Stromal cell of bone marrow (primary cell): Measurements from ENCODE around the gene SPAG8.

Experiments used
- DNase-seq: peaks from one replicate; pipeline ENCODE4 v3.0.0-alpha.2; 2012; ENCODE audit warnings: low read depth

Gene SPAG8, protein sequence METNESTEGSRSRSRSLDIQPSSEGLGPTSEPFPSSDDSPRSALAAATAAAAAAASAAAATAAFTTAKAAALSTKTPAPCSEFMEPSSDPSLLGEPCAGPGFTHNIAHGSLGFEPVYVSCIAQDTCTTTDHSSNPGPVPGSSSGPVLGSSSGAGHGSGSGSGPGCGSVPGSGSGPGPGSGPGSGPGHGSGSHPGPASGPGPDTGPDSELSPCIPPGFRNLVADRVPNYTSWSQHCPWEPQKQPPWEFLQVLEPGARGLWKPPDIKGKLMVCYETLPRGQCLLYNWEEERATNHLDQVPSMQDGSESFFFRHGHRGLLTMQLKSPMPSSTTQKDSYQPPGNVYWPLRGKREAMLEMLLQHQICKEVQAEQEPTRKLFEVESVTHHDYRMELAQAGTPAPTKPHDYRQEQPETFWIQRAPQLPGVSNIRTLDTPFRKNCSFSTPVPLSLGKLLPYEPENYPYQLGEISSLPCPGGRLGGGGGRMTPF

DNA sequence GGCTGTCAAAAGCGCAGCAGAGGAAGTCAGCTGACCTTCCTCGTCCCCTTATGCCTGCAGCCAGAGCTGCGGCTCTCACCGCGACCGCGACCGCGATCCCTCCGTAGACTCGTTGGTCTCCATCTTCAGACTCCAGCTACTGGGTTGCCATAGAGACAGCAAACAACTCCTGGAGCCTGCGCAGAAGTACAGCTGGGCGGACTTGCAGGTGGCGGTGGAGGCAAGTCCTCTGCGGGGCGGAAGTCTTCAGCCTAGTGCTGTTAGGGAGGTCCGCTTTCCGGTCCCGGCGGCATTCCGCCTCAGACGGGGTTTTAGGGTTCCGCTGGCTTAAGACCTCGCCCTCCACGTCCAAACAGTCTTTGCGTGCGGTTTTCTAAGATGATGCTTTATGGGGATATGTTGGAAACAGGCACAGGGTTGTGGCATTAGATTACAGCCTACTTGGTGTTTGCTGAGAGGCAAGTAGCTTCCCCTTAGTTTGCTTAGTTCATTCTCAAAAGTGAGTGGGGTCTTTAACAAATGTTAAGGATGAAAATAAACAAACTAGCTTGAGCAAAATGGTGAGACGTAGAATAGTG is at the start of gene SPAG8:
SPAG8 (minus strand) TSS at position 238 of the 578 bp plus-strand sequence; CDS start at position 123, 115 bp downstream.
- DNase-seq, result peak; percentile 95

DNA sequence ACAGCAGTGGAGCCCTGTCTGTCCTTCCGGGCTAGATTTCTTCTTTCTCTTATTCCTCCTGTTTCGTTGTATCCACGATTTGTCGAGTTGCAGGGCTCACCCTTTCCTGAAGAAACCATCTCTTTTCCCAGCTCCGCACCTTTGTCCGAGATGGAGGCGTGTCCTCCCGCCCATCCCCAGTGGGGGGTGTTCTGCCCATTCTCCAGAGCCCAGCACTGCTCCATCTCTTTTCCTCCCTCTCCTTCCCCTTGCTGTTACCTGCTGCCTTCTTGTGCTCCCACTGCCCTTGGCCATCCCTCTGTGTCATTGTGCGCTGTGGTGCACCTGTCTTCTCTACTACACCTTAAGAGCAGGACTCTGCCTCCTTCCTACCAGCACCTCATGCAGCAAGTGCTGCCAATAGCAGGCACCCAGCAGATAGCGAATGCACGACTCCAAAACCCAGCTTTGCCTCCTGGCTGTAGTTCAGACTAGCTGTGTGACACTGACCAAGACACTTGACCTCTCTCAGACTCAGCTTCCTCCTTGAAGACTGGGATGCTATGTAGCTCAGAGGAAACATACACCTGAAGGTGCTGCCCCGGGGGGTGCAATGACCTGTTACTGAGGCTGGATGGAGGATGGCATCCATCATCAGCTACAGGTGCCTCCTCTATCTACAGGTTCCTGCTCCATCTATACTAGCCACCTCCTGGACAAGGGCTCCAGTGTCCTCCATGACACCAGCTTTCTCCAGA is 49.3 kb upstream of the SPAG8 start:
- DNase-seq, result no peak

DNA sequence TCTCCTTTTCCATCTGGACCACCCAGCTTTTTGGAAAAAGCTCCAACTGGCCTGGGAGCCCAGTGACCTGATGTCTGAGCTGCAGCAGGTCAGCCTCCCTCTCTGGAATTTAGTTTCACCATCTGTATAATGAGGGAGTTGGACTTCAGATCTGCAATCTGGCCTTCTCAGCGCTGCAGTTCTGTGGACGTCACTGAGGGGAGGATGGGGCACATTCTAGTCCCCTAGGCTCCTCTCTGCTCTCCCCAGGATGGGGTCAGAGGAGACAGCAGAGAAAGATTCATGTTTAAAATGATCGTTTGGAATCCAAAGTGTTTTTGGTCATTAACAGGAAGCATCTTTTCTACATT is 47.9 kb upstream of the SPAG8 start:
- no peak for DNase-seq

DNA sequence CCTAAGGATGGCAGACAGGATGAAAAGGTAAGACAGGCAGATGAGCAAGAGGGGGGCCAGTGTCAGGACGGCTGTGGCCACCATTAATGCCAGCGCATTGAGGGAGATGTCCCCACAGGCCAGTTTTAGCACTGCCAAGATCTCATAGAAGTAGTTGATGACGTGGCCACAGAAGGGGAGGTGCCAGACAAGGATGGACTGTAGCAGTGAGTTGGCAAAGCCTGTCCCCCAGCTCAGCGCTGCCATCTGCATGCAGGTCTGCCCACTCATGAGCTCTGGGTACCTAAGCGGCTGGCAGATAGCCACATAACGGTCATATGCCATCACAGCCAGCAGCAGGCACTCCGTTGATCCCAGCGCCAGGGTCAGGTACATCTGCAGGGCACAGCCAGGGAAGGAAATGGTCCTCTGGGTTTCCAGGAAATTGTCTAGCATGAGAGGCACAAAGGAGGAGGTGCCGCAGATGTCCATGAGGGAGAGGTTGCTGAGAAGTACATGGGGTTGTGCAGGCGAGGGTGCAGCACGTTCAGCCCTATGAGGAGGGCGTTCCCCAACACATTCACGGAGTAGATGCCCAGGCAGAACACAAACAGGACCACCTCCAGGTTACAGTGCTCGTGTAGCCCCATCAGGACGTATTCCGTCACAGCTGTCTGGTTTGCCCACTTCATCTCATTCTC is 47.4 kb upstream of the SPAG8 start:
- no peak for DNase-seq

GRCh38 chr9:35858458-35858857 is 46.4 kb upstream of the SPAG8 start:
- no peak for DNase-seq

DNA sequence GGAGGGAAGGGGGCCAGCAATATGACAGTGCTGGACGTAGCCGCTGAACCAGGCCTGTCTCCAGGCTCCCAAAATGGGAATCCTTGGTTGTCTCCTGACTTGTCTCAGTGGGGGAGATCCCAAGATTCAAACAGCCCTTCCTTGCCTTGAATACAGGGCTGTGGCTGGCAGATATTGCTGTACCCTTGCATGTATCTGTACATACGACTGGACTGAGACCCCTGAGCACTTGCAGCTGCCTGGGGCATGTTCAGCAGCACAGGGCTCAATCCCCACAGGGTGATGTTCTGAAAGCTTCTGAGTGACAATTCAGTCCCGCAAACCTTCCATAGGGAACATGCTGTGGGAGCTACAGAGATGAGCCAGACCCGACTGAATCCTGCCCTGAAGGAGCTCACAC is 44.8 kb upstream of the SPAG8 start:
- DNase-seq, result no peak

DNA sequence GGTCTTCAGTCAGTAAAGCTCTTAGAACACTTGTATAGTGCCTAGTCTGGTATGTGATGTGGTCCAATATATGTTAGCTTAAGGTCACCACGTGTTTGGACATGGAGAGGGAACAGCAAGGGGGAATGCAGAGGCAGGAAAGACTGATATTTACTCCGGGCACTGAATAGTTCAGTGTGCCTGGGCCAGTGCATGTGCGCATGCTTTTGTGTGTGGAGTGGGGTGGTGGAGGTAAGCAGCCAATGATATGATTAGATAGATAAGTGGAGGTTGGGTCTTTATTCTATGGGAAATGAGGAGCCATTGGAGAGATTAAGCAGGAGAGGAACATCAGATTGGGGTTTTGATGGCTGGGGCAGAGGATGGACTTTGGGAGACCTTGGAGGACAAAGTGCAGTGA is 44.1 kb upstream of the SPAG8 start:
- no peak for DNase-seq

GRCh38 chr9:35854091-35854762 is 42.2 kb upstream of the SPAG8 start:
- no peak for DNase-seq

DNA sequence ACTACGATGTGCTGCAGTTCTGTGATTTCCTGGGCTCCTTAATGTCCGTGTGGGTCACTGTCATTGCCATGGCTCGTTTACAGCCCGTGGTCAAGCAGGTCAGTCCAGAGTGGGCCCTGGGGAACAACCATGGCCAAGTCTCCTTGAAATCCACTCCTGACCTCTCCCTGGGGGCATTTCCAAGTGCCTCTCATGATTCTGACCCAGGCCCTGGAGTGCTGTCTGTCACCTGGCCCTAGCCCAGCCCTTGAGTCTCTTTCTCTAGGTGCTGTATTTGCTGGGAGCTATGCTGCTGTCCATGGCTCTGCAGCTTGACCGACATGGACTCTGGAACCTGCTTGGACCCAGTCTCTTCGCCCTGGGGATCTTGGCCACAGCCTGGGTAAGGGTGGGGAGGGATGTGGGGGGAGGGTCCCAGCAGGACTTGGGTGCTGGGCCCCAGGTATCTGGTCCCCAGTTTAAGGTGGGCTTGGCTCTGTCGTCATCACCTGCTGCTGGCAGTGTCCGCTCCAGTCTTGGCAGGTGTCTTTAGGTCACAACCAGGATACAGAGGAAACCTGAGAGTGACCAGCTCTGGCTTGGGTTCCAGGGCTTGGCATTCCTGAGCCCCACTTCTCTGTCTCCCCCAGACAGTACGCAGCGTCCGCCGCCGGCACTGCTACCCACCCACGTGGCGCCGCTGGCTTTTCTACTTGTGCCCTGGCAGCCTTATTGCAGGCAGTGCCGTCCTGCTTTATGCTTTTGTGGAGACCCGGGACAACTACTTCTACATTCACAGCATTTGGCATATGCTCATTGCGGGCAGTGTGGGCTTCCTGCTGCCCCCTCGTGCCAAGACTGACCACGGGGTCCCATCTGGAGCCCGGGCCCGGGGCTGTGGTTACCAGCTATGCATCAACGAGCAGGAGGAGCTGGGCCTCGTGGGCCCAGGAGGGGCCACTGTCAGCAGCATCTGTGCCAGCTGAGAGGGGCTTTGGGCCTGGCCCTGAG is 41.1 kb upstream of the SPAG8 start:
- DNase-seq, result no peak

- DNase-seq, result no peak
Observed at GRCh38 chr9:35852267-35852815, 40.3 kb upstream of the SPAG8 start.

DNA sequence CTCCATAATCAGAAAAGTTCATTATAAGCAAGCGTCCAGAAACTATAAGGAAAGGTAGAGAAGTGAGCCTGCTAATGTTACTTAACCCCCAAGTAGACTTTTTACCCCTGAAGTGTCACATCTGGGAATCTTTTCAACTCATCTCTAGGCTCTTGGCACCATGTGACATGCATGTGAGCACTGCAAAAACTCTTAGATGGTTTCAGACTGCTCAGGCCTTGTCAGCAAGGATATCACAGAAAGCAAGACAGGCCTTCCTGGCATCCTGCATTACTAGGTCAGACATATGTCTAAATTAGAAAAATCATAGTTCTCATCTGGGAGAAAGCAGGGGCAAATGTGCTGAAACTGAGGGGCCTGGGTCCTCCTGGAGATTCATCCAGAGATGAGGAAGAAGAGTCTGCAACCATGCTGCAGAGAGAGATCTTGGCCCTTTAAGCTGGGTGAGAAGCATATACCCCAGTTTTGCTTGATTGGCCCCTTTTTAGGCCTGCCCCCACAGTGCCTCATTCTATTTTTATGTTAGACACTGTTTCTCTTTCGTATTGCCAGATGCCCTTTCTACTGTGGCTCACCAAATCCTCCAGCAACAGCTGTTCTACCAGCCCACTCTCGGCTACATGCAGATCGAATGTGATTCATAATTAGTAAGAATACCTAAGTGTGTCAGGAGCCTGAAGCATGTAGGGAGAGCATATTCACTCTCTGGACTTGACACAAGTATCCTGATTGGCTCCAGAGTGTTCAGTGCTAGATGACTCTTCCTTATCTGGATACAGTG is 35.9 kb upstream of the SPAG8 start:
- DNase-seq, result peak; percentile 82

- no peak for DNase-seq
Observed at GRCh38 chr9:35845824-35846771, 34.0 kb upstream of the SPAG8 start.

- DNase-seq, result peak; percentile 95
Observed at GRCh38 chr9:35844628-35845270, 32.7 kb upstream of the SPAG8 start.

DNA sequence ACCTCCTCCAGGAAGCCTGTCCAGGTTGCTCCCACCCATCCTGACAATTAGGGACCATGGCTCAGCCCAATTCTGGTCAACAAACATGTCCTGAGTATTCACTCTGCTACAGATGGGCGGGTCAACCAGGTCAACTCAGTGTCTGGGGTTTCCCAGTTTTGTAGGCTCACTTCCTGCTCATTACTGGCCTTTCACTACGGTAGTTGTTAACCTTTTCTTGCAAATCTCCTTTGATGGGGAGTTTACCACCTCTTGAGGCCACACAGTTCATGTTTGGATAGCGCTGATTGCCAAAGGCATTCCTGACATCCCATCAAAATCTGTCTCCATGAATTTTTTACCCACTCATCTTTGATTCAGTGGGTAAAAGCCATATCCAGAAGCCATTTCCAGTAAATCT is 30.7 kb upstream of the SPAG8 start:
- no peak for DNase-seq

- DNase-seq, result no peak
Observed at GRCh38 chr9:35842020-35842745, 30.1 kb upstream of the SPAG8 start.

GRCh38 chr9:35841645-35841900 is 29.5 kb upstream of the SPAG8 start:
- DNase-seq, result no peak

DNA sequence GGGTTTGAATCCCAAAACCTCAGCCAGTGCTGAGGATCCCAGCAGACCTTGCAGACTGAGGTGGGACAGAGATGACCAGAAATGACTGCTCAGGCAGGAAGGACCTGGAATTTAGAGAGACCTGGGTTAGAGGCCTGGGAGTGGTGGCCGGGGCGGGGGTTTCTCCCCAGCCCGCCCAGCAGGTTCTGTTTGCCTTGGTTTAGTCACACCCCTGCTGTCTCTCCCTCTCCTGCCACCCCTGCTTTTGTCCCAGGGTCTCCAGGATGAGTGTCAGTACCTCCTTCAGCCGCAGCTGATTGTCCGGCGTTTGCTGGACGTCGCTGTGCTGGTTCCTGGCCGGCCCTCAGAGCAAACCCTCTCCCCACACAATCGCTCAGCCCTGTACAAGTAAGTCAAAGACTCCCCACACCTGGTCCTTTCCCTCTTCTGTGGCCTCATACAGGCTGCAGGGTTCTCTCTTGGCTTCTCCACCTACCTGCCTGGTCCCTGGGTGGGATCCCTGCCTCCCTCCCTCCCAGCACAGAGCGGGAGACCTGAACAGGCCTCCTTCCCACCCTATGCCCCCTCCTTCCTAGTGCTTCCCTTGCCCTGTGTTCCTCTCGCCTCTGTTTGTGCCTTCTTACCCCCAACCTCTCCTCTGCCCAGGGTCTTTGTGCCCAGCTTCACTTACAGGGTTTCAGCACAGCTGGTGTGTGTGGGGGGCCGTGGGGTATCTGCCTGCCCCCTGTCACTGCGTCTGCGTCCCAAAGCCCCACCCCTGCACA is 29.0 kb upstream of the SPAG8 start:
- DNase-seq, result no peak
